Amygdala (tissue), 56 donors: ENCODE measurements around the gene SMG9.
"Not testable (repeated sequence)": the region's sequence is repeated elsewhere in the genome, so short reads cannot be mapped to it uniquely, and the experiment has no call there.

ENCODE experiments used
- DNase-seq, 56 donors: peaks; one replicate each; lab custom pipeline; 2025; lab: John Stamatoyannopoulos, UW

Gene SMG9

GRCh38 chr19:43780706-43781525 is 26.2 kb upstream of the SMG9 start, which contains the start of gene KCNN4:
KCNN4 (minus strand) TSS chr19:43780973; CDS start chr19:43780861, 112 bp downstream.
- no peak for DNase-seq

DNA sequence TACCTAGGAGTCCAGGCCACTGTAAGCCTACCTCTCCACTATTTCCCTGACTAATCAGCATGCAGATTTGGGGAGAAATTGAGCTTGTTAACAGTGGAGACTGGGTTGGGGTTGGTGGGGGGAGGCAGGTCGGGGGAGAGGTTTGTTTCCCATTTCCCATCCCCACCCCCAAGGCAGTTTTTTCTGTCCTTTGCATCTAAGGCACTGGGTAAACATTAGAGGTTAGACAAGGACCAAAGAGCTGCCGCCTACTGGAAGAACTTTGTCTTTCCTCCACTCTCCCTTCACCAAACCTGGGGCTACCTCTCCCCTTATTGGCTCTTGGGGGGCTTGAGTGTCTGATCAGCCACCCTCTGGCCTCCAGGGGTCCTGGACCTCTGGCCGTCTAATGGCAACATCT is 25.1 kb upstream of the SMG9 start:
- DNase-seq = no peak

GRCh38 chr19:43779147-43779819 is 24.5 kb upstream of the SMG9 start:
- DNase-seq = peak in 1 of 56 donors; percentile 30

DNA sequence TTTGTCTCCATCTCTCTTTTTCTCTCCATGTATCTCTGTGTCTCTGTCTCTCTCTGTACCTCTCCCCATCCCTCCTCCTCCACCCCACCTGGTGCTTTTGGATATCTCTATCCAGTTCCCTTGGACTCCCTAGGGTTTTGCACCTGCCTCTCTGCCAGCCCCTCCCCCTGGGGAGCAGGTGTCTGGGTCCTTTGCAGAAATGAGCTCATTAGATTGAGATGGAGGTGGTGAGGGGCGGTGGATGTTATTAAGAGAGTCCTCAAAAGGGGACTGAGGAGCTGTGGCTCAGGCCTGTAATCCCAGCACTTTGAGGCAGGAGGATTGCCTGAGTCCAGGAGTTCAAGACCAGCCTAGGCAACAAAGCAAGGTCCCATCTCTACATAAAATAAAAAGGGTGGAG is 23.9 kb upstream of the SMG9 start:
- DNase-seq = no peak

DNA sequence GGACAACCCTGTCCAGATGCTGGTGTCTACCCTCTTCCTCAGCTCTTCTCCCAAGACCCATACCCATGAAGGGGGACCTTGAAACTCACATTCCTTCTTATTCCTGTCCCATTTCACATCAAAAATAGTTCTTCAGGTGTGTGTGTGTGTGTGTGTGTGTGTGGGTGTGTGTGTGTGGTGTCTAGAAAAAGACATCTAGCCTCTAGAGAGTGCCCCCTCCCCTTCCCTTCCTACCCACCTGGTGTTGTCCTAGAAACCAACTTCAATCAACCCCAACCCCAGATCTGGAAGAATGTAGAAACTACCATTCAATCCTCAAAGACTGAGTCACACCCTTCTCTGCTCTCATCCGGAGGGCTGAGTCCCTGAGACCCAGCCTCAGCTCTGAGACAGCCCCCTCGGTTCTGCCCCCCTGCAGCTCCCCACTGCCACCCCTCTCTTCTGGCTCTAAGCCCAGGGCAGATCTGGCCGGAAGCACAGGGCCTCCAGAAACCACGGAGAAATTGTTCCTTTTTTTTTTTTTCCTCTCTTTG is 22.5 kb upstream of the SMG9 start:
- peak in 2 of 56 donors; percentile 6 to 8 for DNase-seq

- DNase-seq = no peak
Observed at GRCh38 chr19:43776286-43776685, 21.5 kb upstream of the SMG9 start.

DNA sequence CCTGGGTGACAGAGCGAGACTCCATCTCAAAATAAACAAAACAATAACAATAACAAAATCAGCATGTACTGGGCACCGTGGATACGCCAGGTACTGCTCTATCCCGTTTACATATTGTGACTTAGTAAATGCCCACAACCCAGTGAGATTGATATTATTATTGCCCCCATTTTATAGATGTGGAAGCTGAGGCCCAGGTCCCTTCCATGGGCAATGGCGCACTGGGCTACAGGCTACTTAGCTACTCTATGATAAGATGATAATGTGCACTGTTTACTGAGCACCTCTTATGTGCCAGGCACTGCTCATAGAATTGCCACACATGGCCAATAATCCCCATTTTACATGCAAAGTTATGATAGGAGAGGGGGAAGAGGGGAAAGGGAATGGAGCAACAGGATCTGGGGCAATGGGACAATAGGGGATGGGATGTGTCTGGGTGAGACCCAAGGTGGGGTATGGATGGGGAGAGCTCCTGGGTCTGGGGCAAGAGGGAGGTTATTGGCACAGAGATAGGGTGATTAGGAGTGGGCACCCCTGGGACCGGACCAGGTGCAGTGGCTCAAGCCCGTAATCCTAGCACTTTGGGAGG is 20.6 kb upstream of the SMG9 start:
- no peak for DNase-seq

- not testable (repeated sequence) for DNase-seq
Observed at GRCh38 chr19:43774940-43775258, 20.1 kb upstream of the SMG9 start.

GRCh38 chr19:43774103-43774939 is 19.6 kb upstream of the SMG9 start:
- peak in 28 of 56 donors; percentile 2 to 64 (median 24) for DNase-seq

- DNase-seq = no peak
Observed at GRCh38 chr19:43773725-43774102, 19.0 kb upstream of the SMG9 start.

DNA sequence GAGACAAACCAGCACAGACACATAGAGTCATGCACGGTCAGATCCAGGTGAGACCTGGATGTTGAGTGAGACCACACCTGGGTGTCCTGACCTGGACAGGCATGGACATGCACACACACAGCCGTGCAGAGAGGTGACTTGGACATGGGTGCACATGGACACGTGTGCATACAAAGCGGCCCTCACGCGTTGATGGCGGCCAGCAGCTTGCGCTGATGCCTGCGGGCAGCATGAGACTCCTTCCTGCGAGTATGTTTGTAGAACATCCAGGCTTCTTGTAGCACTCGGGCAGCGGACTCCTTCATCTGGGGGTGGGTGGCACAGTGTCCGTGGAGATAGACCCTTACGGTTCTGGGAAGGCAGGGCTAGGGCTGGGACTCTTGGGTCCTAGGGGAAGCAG is 14.5 kb upstream of the SMG9 start:
- no peak for DNase-seq

GRCh38 chr19:43768273-43769050 is 13.7 kb upstream of the SMG9 start:
- no peak for DNase-seq

GRCh38 chr19:43767818-43768217 is 13.1 kb upstream of the SMG9 start:
- DNase-seq = no peak

GRCh38 chr19:43767316-43767715 is 12.6 kb upstream of the SMG9 start:
- DNase-seq = no peak

GRCh38 chr19:43766755-43767043 is 11.9 kb upstream of the SMG9 start:
- DNase-seq = no peak

GRCh38 chr19:43765109-43765876 is 10.5 kb upstream of the SMG9 start:
- DNase-seq = peak in 8 of 56 donors; percentile 4 to 38 (median 16)

GRCh38 chr19:43764684-43765083 is 9.9 kb upstream of the SMG9 start:
- DNase-seq = not testable (repeated sequence)

GRCh38 chr19:43763473-43763939 is 8.7 kb upstream of the SMG9 start:
- no peak for DNase-seq

DNA sequence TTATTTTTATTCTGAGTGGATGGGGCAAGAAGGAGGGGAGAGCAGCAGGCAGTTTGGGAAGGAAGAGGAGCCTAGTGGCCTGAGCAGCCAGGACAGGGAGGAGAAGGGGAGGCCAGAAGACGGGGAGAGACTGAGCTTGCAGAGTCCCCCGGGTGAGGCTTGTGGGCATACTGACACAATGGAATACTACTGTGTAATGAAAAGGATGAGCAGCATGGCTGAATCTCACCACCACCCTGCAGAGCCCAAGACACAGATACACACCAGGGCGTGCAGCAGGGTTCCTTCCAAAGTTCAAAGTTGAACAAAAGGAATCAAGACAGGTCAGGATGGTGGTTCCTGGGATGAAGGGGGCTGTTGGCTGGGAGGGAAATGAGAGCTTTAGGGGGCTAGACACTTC is 8.1 kb upstream of the SMG9 start:
- DNase-seq = no peak
